GM12878 (cell line): ENCODE results near the gene NSMCE1. TPM values are rescaled to one million over a fixed set of nuclear protein-coding genes. Genes with fewer than 3 reads are reported as not detected.

Experiments used
- ATAC-seq: fragments of 200-7000 bp; cut with Tn5 transposase; 3 replicates; pipeline ENCODE4 v1.9.1; 2020; ENCODE audit warnings: mild to moderate bottlenecking, moderate library complexity
- BruUV-seq: library from RNA; stranded (reverse); fragments of 400-500 nt; replicated peaks from 2 replicates; lab custom pipeline; 2021; lab: Mats Ljungman, UMichigan
- CTCF ChIA-PET: fragments of 300-600 bp; sonication (Branson Sonifier 250); formaldehyde crosslinking; extraction: SDS; loops from one replicate; lab custom pipeline; 2021; ENCODE audit warnings: inconsistent platforms; lab: Yijun Ruan, JAX
- POLR2A ChIA-PET: fragments of 350-600 bp; formaldehyde crosslinking; extraction: SDS; loops from one replicate; lab custom pipeline; 2021; ENCODE audit warnings: inconsistent platforms; lab: Charles Lee
- RAD21 ChIA-PET: fragments of 300-600 bp; sonication (Branson Sonifier 250); formaldehyde crosslinking; loops from one replicate; lab custom pipeline; 2023; ENCODE audit warnings: antibody characterized with exemption; ENCODE audit not compliant: unreplicated experiment; lab: Charles Lee
- SMC1A ChIA-PET: fragments of 300-600 bp; sonication (Branson Sonifier 250); formaldehyde crosslinking; loops from one replicate; lab custom pipeline; 2023; ENCODE audit not compliant: unreplicated experiment, uncharacterized antibody; lab: Charles Lee
- DNase-seq: peaks from one replicate; pipeline ENCODE4 v3.0.0-alpha.2; 2011; ENCODE audit warnings: low read depth, low spot score
- FAIRE-seq: peaks from 3 replicates; lab custom pipeline; 2011; peaks lifted over from hg19 to GRCh38; lab: Jason Lieb, UNC
- H2AFZ ChIP-seq: 2 replicates; pipeline ENCODE4 v1.6.0; 2011; ENCODE audit warnings: low read depth, low read length, control low read depth; ENCODE audit not compliant: control insufficient read depth
- H3K27ac ChIP-seq: 2 replicates; pipeline ENCODE4 v1.5.1; 2011; ENCODE audit warnings: control low read depth; ENCODE audit not compliant: control insufficient read depth, insufficient read depth
- H3K27me3 ChIP-seq, 2 experiments: replicated peaks in 1 of 2; 2 replicates each; pipeline versions ENCODE4 v1.6.0 to v1.6.1; 2011; ENCODE audit warnings: low read length in 1 of 2; ENCODE audit not compliant: control insufficient read depth in 2 of 2, insufficient read depth in 2 of 2
- H3K36me3 ChIP-seq, 2 experiments: 2 replicates each; pipeline ENCODE4 v1.5.1; 2011; ENCODE audit warnings: low read length in 1 of 2; ENCODE audit not compliant: control insufficient read depth in 2 of 2, insufficient read depth in 2 of 2
- H3K4me1 ChIP-seq: 2 replicates; pipeline ENCODE4 v1.6.1; 2011; ENCODE audit warnings: mild to moderate bottlenecking, low read length, moderate library complexity, mixed read lengths; ENCODE audit not compliant: control insufficient read depth, insufficient read depth
- H3K4me2 ChIP-seq: 2 replicates; pipeline ENCODE4 v1.6.0; 2011; ENCODE audit warnings: control low read depth; ENCODE audit not compliant: control insufficient read depth, insufficient read depth
- H3K4me3 ChIP-seq: fragments of 200-600 bp; sonication (generic); 2 replicates; pipeline ENCODE4 v1.5.1; 2016
- H3K79me2 ChIP-seq: 2 replicates; pipeline ENCODE4 v1.6.0; 2011; ENCODE audit warnings: low read length; ENCODE audit not compliant: control insufficient read depth, insufficient read depth
- H3K9ac ChIP-seq: 2 replicates; pipeline ENCODE4 v1.8.0; 2011; ENCODE audit warnings: low read length, control low read depth, mixed read lengths; ENCODE audit not compliant: control insufficient read depth, insufficient read depth
- H3K9me3 ChIP-seq: replicated peaks from 3 replicates; pipeline ENCODE4 v1.5.1; 2011; ENCODE audit warnings: mild to moderate bottlenecking, low read length; ENCODE audit not compliant: control insufficient read depth, insufficient read depth
- H4K20me1 ChIP-seq: 2 replicates; pipeline ENCODE4 v1.6.0; 2011; ENCODE audit not compliant: control insufficient read depth, insufficient read depth
- CBFB ChIP-seq: IDR thresholded peaks from 2 replicates; pipeline ENCODE4 v1.6.1; 2016; ENCODE audit warnings: antibody characterized with exemption, low read depth
- DPF2 ChIP-seq: fragments of 450-650 bp; IDR thresholded peaks from 2 replicates; pipeline ENCODE4 v1.6.1; 2017; ENCODE audit warnings: mild to moderate bottlenecking
- HDGF ChIP-seq: fragments of 450-650 bp; IDR thresholded peaks from 2 replicates; pipeline ENCODE4 v1.6.1; 2016; ENCODE audit warnings: antibody characterized with exemption
- KDM1A ChIP-seq: fragments of 200-600 bp; sonication (generic); IDR thresholded peaks from 2 replicates; pipeline ENCODE4 v1.6.1; 2016; ENCODE audit warnings: borderline replicate concordance
- KLF5 ChIP-seq: fragments of 450-650 bp; IDR thresholded peaks from 2 replicates; pipeline ENCODE4 v1.6.1; 2014; ENCODE audit warnings: mild to moderate bottlenecking; ENCODE audit not compliant: partially characterized antibody
- NFYA ChIP-seq: IDR thresholded peaks from 2 replicates; pipeline ENCODE4 v1.6.1; 2011; ENCODE audit warnings: low read depth, mild to moderate bottlenecking, low read length, improper control_type of control experiment, borderline replicate concordance
- SMARCA5 ChIP-seq: fragments of 450-650 bp; IDR thresholded peaks from 2 replicates; pipeline ENCODE4 v1.6.1; 2017; ENCODE audit warnings: mild to moderate bottlenecking
- SRF ChIP-seq, 2 experiments: IDR thresholded peaks; 2 replicates each; pipeline ENCODE4 v1.6.1; 2011; ENCODE audit warnings: low read depth in 2 of 2, low read length in 2 of 2, mild to moderate bottlenecking in 1 of 2, moderate library complexity in 1 of 2
- TAF1 ChIP-seq: IDR thresholded peaks from 2 replicates; pipeline ENCODE4 v1.6.1; 2011; ENCODE audit warnings: mild to moderate bottlenecking, low read depth, low read length, borderline replicate concordance
- TBL1XR1 ChIP-seq: IDR thresholded peaks from 2 replicates; pipeline ENCODE4 v1.6.1; 2012; ENCODE audit warnings: low read depth, low read length, improper control_type of control experiment
- TCF12 ChIP-seq: IDR thresholded peaks from 2 replicates; pipeline ENCODE4 v1.6.1; 2011; ENCODE audit warnings: low read depth, mild to moderate bottlenecking, low read length
- WGBS: methylation state at CpG from one replicate; pipeline ENCODE4 v1.1.6; 2016; ENCODE audit warnings: low lambda C conversion rate; ENCODE audit not compliant: insufficient replicate concordance, insufficient coverage; ENCODE audit errors: missing lambda C conversion rate; 5-methylcytosine and 5-hydroxymethylcytosine counted together
- in situ Hi-C: fragments of 300-500 bp; cut with MboI; formaldehyde crosslinking; loops from 9 replicates; pipeline ENCODE4 v1.14.3; 2018; ENCODE audit warnings: mixed read lengths
- intact Hi-C: fragments of 100-400 bp; cut with micrococcal nuclease; formaldehyde crosslinking; loops from one replicate; pipeline ENCODE4 v1.14.2; 2022; ENCODE audit not compliant: unreplicated experiment
- polyA plus RNA-seq, 11 experiments: library from polyadenylated mRNA; depleted of rRNA in 4 of 11; unstranded in 6 of 11; stranded (reverse) in 5 of 11; fragments of >200 nt; fragmentation: Nextera tagmentation in 4 of 11; fragmentation: Illumina TruSeq in 1 of 11; extraction: Ambion mirVana in 4 of 11; extraction: Trizol in 1 of 11; gene quantifications; 1 replicate in 1 of 11; 2 replicates in 10 of 11; pipeline versions ENCODE4 v1.2.1 to v1.2.3, GENCODE V29; 2011 to 2016; ENCODE audit warnings: inconsistent platforms in 2 of 11, missing spikeins in 2 of 11, low read depth in 1 of 11
- total RNA-seq, 4 experiments: library from RNA; depleted of rRNA in 3 of 4; stranded (reverse); fragments of >200 nt in 3 of 4; fragmentation: Illumina TruSeq in 1 of 4; extraction: Trizol in 1 of 4; gene quantifications; 2 replicates each; pipeline versions ENCODE4 v1.2.1 to v1.2.3, GENCODE V29; 2013 to 2021
- TF ChIP-seq, protein P1 (sequence below): fragments of 450-650 bp; formaldehyde crosslinking; IDR thresholded peaks from 2 replicates; pipeline ENCODE4 v1.4.0; 2022; ENCODE audit warnings: mild to moderate bottlenecking, moderate library complexity
- TF ChIP-seq, protein P2 (sequence below): IDR thresholded peaks from 2 replicates; pipeline ENCODE4 v1.6.1; 2011; ENCODE audit warnings: low read depth, mild to moderate bottlenecking, low read length, moderate library complexity, borderline replicate concordance; ENCODE audit errors: extremely low read depth
- TF ChIP-seq, protein P3 (sequence below): IDR thresholded peaks from 2 replicates; pipeline ENCODE4 v1.6.1; 2012; ENCODE audit warnings: low read length, inconsistent platforms
- TF ChIP-seq, protein P4 (sequence below): fragments of 450-650 bp; IDR thresholded peaks from 2 replicates; pipeline ENCODE4 v1.6.1; 2017; ENCODE audit warnings: mild to moderate bottlenecking, moderate library complexity

The NSMCE1 gene
- total and polyA plus RNA-seq, 10 of the 15 experiments (the other 5 are each of a cell fraction or from before 2014, with no cell fraction given): 54.0 to 214 (median 71.4) TPM

DNA sequence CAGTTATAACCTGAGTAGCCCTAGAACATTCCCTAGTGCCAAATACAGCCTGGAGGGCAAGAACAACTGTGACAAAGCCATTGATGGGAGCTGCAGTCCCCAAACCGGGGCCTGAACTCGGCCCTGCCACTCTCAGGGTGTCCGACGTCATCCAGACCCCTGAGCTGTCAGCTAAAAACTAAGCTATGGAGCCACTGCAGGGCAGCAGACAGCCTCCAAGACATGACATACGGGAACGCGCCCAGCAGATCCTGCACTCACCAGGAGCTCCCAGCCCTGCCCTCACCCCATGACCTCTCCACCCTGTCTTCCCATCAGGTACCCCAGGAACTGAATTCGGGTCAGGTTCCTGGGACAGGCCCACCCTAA, 36.9 kb downstream of the NSMCE1 start (continued):
- TF ChIP-seq, protein P1, sequence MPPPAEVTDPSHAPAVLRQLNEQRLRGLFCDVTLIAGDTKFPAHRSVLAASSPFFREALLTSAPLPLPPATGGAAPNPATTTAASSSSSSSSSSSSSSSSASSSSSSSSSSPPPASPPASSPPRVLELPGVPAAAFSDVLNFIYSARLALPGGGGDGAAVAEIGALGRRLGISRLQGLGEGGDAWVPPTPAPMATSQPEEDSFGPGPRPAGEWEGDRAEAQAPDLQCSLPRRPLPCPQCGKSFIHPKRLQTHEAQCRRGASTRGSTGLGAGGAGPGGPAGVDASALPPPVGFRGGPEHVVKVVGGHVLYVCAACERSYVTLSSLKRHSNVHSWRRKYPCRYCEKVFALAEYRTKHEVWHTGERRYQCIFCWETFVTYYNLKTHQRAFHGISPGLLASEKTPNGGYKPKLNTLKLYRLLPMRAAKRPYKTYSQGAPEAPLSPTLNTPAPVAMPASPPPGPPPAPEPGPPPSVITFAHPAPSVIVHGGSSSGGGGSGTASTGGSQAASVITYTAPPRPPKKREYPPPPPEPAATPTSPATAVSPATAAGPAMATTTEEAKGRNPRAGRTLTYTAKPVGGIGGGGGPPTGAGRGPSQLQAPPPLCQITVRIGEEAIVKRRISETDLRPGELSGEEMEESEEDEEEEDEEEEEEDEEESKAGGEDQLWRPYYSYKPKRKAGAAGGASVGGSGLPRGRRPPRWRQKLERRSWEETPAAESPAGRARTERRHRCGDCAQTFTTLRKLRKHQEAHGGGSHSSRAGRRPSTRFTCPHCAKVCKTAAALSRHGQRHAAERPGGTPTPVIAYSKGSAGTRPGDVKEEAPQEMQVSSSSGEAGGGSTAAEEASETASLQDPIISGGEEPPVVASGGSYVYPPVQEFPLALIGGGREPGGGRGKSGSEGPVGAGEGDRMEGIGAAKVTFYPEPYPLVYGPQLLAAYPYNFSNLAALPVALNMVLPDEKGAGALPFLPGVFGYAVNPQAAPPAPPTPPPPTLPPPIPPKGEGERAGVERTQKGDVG: no peak
- TF ChIP-seq HDGF (no peak), NFYA (no peak), KLF5 (no peak), TCF12 (no peak), TAF1 (no peak), SMARCA5 (no peak)
- TF ChIP-seq, protein P2, sequence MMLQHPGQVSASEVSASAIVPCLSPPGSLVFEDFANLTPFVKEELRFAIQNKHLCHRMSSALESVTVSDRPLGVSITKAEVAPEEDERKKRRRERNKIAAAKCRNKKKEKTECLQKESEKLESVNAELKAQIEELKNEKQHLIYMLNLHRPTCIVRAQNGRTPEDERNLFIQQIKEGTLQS: no peak

DNA sequence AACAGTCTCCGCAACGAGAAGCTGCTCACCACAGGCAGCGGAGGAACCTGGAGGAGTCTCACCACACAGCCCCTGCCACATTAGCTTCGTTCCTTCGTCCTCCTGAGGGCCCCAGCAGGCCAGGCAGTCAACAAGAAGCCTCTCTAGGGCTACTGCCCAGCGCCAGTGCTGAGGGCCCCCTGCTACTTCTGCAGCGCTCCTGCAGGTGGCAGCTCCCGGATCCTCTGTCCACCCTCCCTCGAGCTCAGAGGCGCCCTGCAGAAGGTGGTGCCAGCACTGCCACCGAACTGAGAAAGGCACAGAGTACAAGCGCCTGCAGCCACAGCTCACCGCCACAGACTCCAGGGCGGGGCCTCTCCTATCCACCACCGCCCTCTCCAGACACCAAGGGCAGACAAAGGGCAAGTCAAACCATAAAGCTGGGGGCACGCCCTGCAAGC, 38.0 kb downstream of the NSMCE1 start:
- no peaks in the 10 kb centered on the region for H4K20me1 ChIP-seq
- intact Hi-C loops (no loop called here), in situ Hi-C loops (loop anchor here (5.0 kb wide), 2 partner anchors 142 to 227 kb away; no protein-coding TSS in a partner anchor)
- H3K79me2 ChIP-seq: no peaks in the 10 kb centered on the region
- RAD21 ChIA-PET: interaction anchor here (0.8 to 2.4 kb wide), 4 partner anchors 44 to 137 kb away, joined by 3 to 13 read pairs (median 8); no protein-coding TSS in a partner anchor
- FAIRE-seq: no peak
- H3K4me3 ChIP-seq: no peak overlapping the region
- no TSS peak for BruUV-seq
- no peak overlapping the region for H2AFZ ChIP-seq
- no peaks in the 10 kb centered on the region for H3K27me3 ChIP-seq
- SMC1A ChIA-PET: interaction anchor here (1.8 to 2.0 kb wide), 4 partner anchors 50 to 137 kb away, joined by 5 to 14 read pairs (median 10); no protein-coding TSS in a partner anchor
- no peak for DNase-seq
- 87% methylated on average over 16 of the region's 16 CpGs for WGBS
- no peak overlapping the region for H3K9ac ChIP-seq
- no peak overlapping the region for H3K4me2 ChIP-seq
- peaks cover 31% of the 10 kb centered on the region for H3K4me1 ChIP-seq
- POLR2A ChIA-PET: interaction anchor here (0.8 to 0.9 kb wide), 2 partner anchors 26 to 136 kb away, joined by 3 read pairs; no protein-coding TSS in a partner anchor
- CTCF ChIA-PET: interaction anchor here (1.2 to 11.7 kb wide), 3 partner anchors 51 to 157 kb away, joined by 3 to 259 read pairs (median 18); no protein-coding TSS in a partner anchor
- H3K27ac ChIP-seq: no peak overlapping the region
- H3K36me3 ChIP-seq: peaks cover 1 to 3% of the 10 kb centered on the region in 2 experiments
- H3K9me3 ChIP-seq: no peaks in the 10 kb centered on the region
- no peak for ATAC-seq
- TF ChIP-seq DPF2 (no peak), KDM1A (no peak), CBFB (no peak), SRF (IDR thresholded peaks at IDR 0.05; ENCODE audit: low read depth in 2 of 2, low read length in 2 of 2) (no peak), TBL1XR1 (no peak)
- TF ChIP-seq, protein P3, sequence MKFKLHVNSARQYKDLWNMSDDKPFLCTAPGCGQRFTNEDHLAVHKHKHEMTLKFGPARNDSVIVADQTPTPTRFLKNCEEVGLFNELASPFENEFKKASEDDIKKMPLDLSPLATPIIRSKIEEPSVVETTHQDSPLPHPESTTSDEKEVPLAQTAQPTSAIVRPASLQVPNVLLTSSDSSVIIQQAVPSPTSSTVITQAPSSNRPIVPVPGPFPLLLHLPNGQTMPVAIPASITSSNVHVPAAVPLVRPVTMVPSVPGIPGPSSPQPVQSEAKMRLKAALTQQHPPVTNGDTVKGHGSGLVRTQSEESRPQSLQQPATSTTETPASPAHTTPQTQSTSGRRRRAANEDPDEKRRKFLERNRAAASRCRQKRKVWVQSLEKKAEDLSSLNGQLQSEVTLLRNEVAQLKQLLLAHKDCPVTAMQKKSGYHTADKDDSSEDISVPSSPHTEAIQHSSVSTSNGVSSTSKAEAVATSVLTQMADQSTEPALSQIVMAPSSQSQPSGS: no peak
- TF ChIP-seq, protein P4, sequence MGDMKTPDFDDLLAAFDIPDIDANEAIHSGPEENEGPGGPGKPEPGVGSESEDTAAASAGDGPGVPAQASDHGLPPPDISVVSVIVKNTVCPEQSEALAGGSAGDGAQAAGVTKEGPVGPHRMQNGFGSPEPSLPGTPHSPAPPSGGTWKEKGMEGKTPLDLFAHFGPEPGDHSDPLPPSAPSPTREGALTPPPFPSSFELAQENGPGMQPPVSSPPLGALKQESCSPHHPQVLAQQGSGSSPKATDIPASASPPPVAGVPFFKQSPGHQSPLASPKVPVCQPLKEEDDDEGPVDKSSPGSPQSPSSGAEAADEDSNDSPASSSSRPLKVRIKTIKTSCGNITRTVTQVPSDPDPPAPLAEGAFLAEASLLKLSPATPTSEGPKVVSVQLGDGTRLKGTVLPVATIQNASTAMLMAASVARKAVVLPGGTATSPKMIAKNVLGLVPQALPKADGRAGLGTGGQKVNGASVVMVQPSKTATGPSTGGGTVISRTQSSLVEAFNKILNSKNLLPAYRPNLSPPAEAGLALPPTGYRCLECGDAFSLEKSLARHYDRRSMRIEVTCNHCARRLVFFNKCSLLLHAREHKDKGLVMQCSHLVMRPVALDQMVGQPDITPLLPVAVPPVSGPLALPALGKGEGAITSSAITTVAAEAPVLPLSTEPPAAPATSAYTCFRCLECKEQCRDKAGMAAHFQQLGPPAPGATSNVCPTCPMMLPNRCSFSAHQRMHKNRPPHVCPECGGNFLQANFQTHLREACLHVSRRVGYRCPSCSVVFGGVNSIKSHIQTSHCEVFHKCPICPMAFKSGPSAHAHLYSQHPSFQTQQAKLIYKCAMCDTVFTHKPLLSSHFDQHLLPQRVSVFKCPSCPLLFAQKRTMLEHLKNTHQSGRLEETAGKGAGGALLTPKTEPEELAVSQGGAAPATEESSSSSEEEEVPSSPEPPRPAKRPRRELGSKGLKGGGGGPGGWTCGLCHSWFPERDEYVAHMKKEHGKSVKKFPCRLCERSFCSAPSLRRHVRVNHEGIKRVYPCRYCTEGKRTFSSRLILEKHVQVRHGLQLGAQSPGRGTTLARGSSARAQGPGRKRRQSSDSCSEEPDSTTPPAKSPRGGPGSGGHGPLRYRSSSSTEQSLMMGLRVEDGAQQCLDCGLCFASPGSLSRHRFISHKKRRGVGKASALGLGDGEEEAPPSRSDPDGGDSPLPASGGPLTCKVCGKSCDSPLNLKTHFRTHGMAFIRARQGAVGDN: no peak
